Measurements from ENCODE around the gene AGR3. TPM values are rescaled to one million over a fixed set of nuclear protein-coding genes. Genes with fewer than 3 reads are reported as not detected.
A peak's percentile ranks its signal among the peaks of the same experiment; 100 is the strongest.

The AGR3 gene
- total and polyA plus RNA-seq, 5 donors from 2014 or later = not detected

GRCh38 chr7:16889851-16890415, 8.2 kb upstream of the AGR3 start:
- ATAC-seq (ENCODE audit: low read depth in 2 of 2) (no peak), DNase-seq (peak in 1 of 3 donors; percentile 4)
- Mint-ChIP-seq H3K9me3 (peaks cover 0 to 2% (median 0%) of the 10 kb centered on the region in 7 donors), H3K4me1 (peaks cover 0 to 24% (median 13%) of the 10 kb centered on the region in 4 donors), H3K36me3 (no peaks in the 10 kb centered on the region), H3K4me3 (no peak overlapping the region), H3K27ac (no peak overlapping the region), H3K27me3 (peaks cover 6% of the 10 kb centered on the region)
- no peaks in the 10 kb centered on the region for H3K9me3 ChIP-seq (ENCODE audit: control insufficient read depth in 2 of 2, low read length in 2 of 2)
- no peaks in the 10 kb centered on the region for H3K36me3 ChIP-seq (ENCODE audit: control insufficient read depth, insufficient read depth, low read length)
- no peak overlapping the region for H3K27ac ChIP-seq (ENCODE audit: insufficient read depth, low read length, poor library complexity, severe bottlenecking)
- H3K4me1 ChIP-seq (ENCODE audit: control insufficient read depth, insufficient read depth, low read length, poor library complexity, severe bottlenecking) = no peaks in the 10 kb centered on the region
- H3K4me3 ChIP-seq (ENCODE audit: low read depth, low read length) = no peak overlapping the region
- no peaks in the 10 kb centered on the region for H3K27me3 ChIP-seq (ENCODE audit: control insufficient read depth, insufficient read depth, low read length)

DNA sequence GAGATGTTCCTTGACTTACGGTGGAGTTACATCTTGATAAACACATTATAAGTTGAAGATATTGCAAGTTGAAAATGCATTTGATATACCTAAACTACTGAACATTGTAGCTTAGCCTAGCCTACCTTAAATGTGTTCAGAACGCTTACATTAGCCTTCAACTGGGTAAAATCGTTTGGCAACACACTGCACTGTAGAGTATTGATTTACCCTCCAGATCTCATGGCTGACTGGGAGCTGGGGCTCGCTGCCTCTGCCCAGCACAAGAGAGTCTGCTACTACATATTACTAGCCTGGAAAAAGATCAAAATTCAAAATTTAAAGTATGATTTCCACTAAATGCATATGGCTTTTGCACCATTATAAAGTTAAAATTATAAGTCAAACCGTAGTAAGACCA, 7.5 kb upstream of the AGR3 start:
- H3K9me3 Mint-ChIP-seq = no peaks in the 10 kb centered on the region
- H3K36me3 ChIP-seq (ENCODE audit: control insufficient read depth, insufficient read depth, low read length) = no peaks in the 10 kb centered on the region
- H3K27ac ChIP-seq (ENCODE audit: insufficient read depth, low read length, poor library complexity, severe bottlenecking) = no peak overlapping the region
- DNase-seq = no peak
- H3K4me1 ChIP-seq (ENCODE audit: control insufficient read depth, insufficient read depth, low read length, poor library complexity, severe bottlenecking) = no peaks in the 10 kb centered on the region
- no peak overlapping the region for H3K4me3 ChIP-seq (ENCODE audit: low read depth, low read length)
- H3K27me3 Mint-ChIP-seq = peaks cover 6% of the 10 kb centered on the region
- peaks cover 0 to 24% (median 13%) of the 10 kb centered on the region in 4 donors for H3K4me1 Mint-ChIP-seq
- H3K27me3 ChIP-seq (ENCODE audit: control insufficient read depth, insufficient read depth, low read length) = no peaks in the 10 kb centered on the region
- H3K4me3 Mint-ChIP-seq = no peak overlapping the region
- no peaks in the 10 kb centered on the region for H3K36me3 Mint-ChIP-seq
- H3K27ac Mint-ChIP-seq = no peak overlapping the region
- no peaks in the 10 kb centered on the region for H3K9me3 ChIP-seq (ENCODE audit: control insufficient read depth in 2 of 2, low read length in 2 of 2)
- no peak for ATAC-seq (ENCODE audit: low read depth in 2 of 2)

GRCh38 chr7:16883918-16884317, 2.1 kb upstream of the AGR3 start:
- H3K27me3 Mint-ChIP-seq = peaks cover 6% of the 10 kb centered on the region
- Histone ChIP-seq H3K9me3 (ENCODE audit: control insufficient read depth in 2 of 2, low read length in 2 of 2) (no peaks in the 10 kb centered on the region), H3K4me1 (ENCODE audit: control insufficient read depth, insufficient read depth, low read length, poor library complexity, severe bottlenecking) (no peaks in the 10 kb centered on the region), H3K27ac (ENCODE audit: insufficient read depth, low read length, poor library complexity, severe bottlenecking) (no peak overlapping the region), H3K27me3 (ENCODE audit: control insufficient read depth, insufficient read depth, low read length) (no peaks in the 10 kb centered on the region), H3K36me3 (ENCODE audit: control insufficient read depth, insufficient read depth, low read length) (no peaks in the 10 kb centered on the region), H3K4me3 (ENCODE audit: low read depth, low read length) (no peak overlapping the region)
- H3K9me3 Mint-ChIP-seq = no peaks in the 10 kb centered on the region
- no peak overlapping the region for H3K4me3 Mint-ChIP-seq
- H3K27ac Mint-ChIP-seq = no peak overlapping the region
- DNase-seq (no peak), ATAC-seq (ENCODE audit: low read depth in 2 of 2) (no peak)
- no peaks in the 10 kb centered on the region for H3K4me1 Mint-ChIP-seq
- no peaks in the 10 kb centered on the region for H3K36me3 Mint-ChIP-seq

DNA sequence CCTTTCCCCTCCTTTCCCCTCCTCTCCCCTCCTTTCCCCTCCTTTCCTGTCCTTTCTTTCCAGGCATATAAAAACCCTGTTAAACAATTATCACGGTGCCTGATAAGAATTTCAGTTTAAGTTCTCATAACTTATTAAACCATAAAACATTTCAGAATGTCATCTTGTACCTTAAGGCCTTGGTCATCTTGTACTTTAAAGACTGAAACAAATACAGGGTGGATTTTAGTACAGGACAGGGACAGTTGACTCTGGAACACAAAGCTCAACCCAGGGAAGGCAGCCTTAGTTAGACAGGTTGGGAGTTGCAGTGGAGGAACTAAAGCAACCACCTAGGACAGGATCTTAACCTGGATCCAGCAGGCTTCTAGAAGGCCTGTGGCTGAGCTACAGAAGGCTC, 1.2 kb downstream of the AGR3 start:
- Histone ChIP-seq H3K9me3 (ENCODE audit: control insufficient read depth in 2 of 2, low read length in 2 of 2) (no peaks in the 10 kb centered on the region), H3K4me1 (ENCODE audit: control insufficient read depth, insufficient read depth, low read length, poor library complexity, severe bottlenecking) (no peaks in the 10 kb centered on the region), H3K27me3 (ENCODE audit: control insufficient read depth, insufficient read depth, low read length) (no peaks in the 10 kb centered on the region), H3K4me3 (ENCODE audit: low read depth, low read length) (no peak overlapping the region), H3K27ac (ENCODE audit: insufficient read depth, low read length, poor library complexity, severe bottlenecking) (no peak overlapping the region), H3K36me3 (ENCODE audit: control insufficient read depth, insufficient read depth, low read length) (no peaks in the 10 kb centered on the region)
- Mint-ChIP-seq H3K4me1 (no peaks in the 10 kb centered on the region), H3K9me3 (no peaks in the 10 kb centered on the region), H3K27me3 (no peaks in the 10 kb centered on the region), H3K4me3 (no peak overlapping the region), H3K36me3 (no peaks in the 10 kb centered on the region), H3K27ac (no peak overlapping the region)
- ATAC-seq (ENCODE audit: low read depth in 2 of 2) (no peak), DNase-seq (no peak)

- Mint-ChIP-seq H3K36me3 (no peaks in the 10 kb centered on the region), H3K27ac (no peak overlapping the region), H3K27me3 (no peaks in the 10 kb centered on the region), H3K4me1 (no peaks in the 10 kb centered on the region), H3K9me3 (no peaks in the 10 kb centered on the region), H3K4me3 (no peak overlapping the region)
- Histone ChIP-seq H3K9me3 (ENCODE audit: control insufficient read depth in 2 of 2, low read length in 2 of 2) (no peaks in the 10 kb centered on the region), H3K27ac (ENCODE audit: insufficient read depth, low read length, poor library complexity, severe bottlenecking) (no peak overlapping the region), H3K4me1 (ENCODE audit: control insufficient read depth, insufficient read depth, low read length, poor library complexity, severe bottlenecking) (no peaks in the 10 kb centered on the region), H3K4me3 (ENCODE audit: low read depth, low read length) (no peak overlapping the region), H3K36me3 (ENCODE audit: control insufficient read depth, insufficient read depth, low read length) (no peaks in the 10 kb centered on the region), H3K27me3 (ENCODE audit: control insufficient read depth, insufficient read depth, low read length) (no peaks in the 10 kb centered on the region)
- no peak for ATAC-seq (ENCODE audit: low read depth in 2 of 2)
- no peak for DNase-seq
Observed at GRCh38 chr7:16879181-16879580, 2.6 kb downstream of the AGR3 start.

DNA sequence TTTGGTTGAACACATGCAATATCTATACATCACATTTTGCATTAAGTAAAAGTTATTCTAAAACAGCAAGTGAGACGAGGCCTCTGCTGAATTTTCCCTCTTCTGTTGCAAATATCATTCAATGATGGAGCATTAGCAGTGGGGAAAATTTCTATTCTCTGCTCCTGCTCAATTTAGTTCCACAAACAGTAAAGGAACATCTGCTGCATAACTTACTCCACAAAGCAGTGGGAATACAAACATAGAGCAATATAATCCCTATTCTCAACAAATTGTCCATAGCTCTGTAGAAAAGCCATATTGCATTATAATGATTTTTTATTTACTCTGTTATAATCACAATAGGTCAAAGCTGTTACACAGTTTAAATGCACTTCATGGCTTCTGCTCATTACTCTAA, 5.9 kb downstream of the AGR3 start:
- Histone ChIP-seq H3K4me1 (ENCODE audit: control insufficient read depth, insufficient read depth, low read length, poor library complexity, severe bottlenecking) (no peaks in the 10 kb centered on the region), H3K36me3 (ENCODE audit: control insufficient read depth, insufficient read depth, low read length) (no peaks in the 10 kb centered on the region), H3K9me3 (ENCODE audit: control insufficient read depth in 2 of 2, low read length in 2 of 2) (no peaks in the 10 kb centered on the region), H3K4me3 (ENCODE audit: low read depth, low read length) (no peak overlapping the region), H3K27ac (ENCODE audit: insufficient read depth, low read length, poor library complexity, severe bottlenecking) (no peak overlapping the region), H3K27me3 (ENCODE audit: control insufficient read depth, insufficient read depth, low read length) (peaks cover 2% of the 10 kb centered on the region)
- peaks cover 6% of the 10 kb centered on the region for H3K27me3 Mint-ChIP-seq
- no peak overlapping the region for H3K27ac Mint-ChIP-seq
- DNase-seq (no peak), ATAC-seq (ENCODE audit: low read depth in 2 of 2) (no peak)
- peaks cover 0 to 7% (median 2%) of the 10 kb centered on the region in 7 donors for H3K9me3 Mint-ChIP-seq
- H3K4me3 Mint-ChIP-seq = no peak overlapping the region
- no peaks in the 10 kb centered on the region for H3K36me3 Mint-ChIP-seq
- H3K4me1 Mint-ChIP-seq = no peaks in the 10 kb centered on the region

DNA sequence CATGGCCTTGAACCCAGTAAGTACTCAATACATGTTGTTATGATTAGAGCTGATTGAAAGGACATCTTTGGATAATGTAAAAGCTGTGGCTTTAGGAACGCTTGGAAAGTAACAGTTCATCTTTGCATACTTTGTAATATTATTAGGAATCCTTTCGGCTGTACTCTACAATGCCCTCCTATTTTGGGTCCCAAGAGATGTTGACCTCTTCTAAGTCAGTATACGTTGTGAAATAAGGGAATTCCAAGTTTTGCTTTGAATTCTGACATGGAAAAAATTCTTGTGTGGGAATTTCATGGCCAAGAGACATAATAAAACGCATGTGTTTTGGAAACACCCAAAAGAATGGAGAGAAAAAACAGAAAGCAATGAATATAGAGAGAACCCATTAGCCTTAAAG, 7.7 kb downstream of the AGR3 start:
- H3K27ac ChIP-seq (ENCODE audit: insufficient read depth, low read length, poor library complexity, severe bottlenecking) = no peak overlapping the region
- Mint-ChIP-seq H3K4me1 (no peaks in the 10 kb centered on the region), H3K9me3 (peaks cover 0 to 7% (median 2%) of the 10 kb centered on the region in 7 donors), H3K4me3 (no peak overlapping the region), H3K27ac (no peak overlapping the region), H3K27me3 (peaks cover 6% of the 10 kb centered on the region), H3K36me3 (no peaks in the 10 kb centered on the region)
- no peak overlapping the region for H3K4me3 ChIP-seq (ENCODE audit: low read depth, low read length)
- H3K4me1 ChIP-seq (ENCODE audit: control insufficient read depth, insufficient read depth, low read length, poor library complexity, severe bottlenecking) = no peaks in the 10 kb centered on the region
- peaks cover 2% of the 10 kb centered on the region for H3K27me3 ChIP-seq (ENCODE audit: control insufficient read depth, insufficient read depth, low read length)
- DNase-seq (no peak), ATAC-seq (ENCODE audit: low read depth in 2 of 2) (no peak)
- no peaks in the 10 kb centered on the region for H3K9me3 ChIP-seq (ENCODE audit: control insufficient read depth in 2 of 2, low read length in 2 of 2)
- no peaks in the 10 kb centered on the region for H3K36me3 ChIP-seq (ENCODE audit: control insufficient read depth, insufficient read depth, low read length)

- DNase-seq (no peak), ATAC-seq (ENCODE audit: low read depth in 2 of 2) (no peak)
- H3K4me3 ChIP-seq (ENCODE audit: low read depth, low read length) = no peak overlapping the region
- Mint-ChIP-seq H3K27ac (no peak overlapping the region), H3K4me1 (no peaks in the 10 kb centered on the region), H3K36me3 (no peaks in the 10 kb centered on the region), H3K4me3 (no peak overlapping the region), H3K9me3 (peaks cover 0 to 7% (median 0%) of the 10 kb centered on the region in 7 donors), H3K27me3 (peaks cover 8% of the 10 kb centered on the region)
- no peaks in the 10 kb centered on the region for H3K9me3 ChIP-seq (ENCODE audit: control insufficient read depth in 2 of 2, low read length in 2 of 2)
- no peaks in the 10 kb centered on the region for H3K4me1 ChIP-seq (ENCODE audit: control insufficient read depth, insufficient read depth, low read length, poor library complexity, severe bottlenecking)
- no peaks in the 10 kb centered on the region for H3K36me3 ChIP-seq (ENCODE audit: control insufficient read depth, insufficient read depth, low read length)
- H3K27ac ChIP-seq (ENCODE audit: insufficient read depth, low read length, poor library complexity, severe bottlenecking) = no peak overlapping the region
- peaks cover 5% of the 10 kb centered on the region for H3K27me3 ChIP-seq (ENCODE audit: control insufficient read depth, insufficient read depth, low read length)
Observed at GRCh38 chr7:16867328-16867727, 14.5 kb downstream of the AGR3 start.

Measured in CD4-positive, CD25-positive, alpha-beta regulatory T cell (primary cell).